GM12872 (cell line): ENCODE measurements around the gene CAPZB.

Experiments used
- TF ChIP-seq, protein P1 (sequence below): IDR thresholded peaks from 3 replicates; pipeline ENCODE4 v1.5.1; 2011; ENCODE audit warnings: low read depth, mild to moderate bottlenecking, low read length, moderate library complexity; ENCODE audit not compliant: insufficient read depth

CAPZB gene

GRCh38 chr1:19424651-19425570 is 60.4 kb downstream of the CAPZB start:
- TF ChIP-seq, protein P1, sequence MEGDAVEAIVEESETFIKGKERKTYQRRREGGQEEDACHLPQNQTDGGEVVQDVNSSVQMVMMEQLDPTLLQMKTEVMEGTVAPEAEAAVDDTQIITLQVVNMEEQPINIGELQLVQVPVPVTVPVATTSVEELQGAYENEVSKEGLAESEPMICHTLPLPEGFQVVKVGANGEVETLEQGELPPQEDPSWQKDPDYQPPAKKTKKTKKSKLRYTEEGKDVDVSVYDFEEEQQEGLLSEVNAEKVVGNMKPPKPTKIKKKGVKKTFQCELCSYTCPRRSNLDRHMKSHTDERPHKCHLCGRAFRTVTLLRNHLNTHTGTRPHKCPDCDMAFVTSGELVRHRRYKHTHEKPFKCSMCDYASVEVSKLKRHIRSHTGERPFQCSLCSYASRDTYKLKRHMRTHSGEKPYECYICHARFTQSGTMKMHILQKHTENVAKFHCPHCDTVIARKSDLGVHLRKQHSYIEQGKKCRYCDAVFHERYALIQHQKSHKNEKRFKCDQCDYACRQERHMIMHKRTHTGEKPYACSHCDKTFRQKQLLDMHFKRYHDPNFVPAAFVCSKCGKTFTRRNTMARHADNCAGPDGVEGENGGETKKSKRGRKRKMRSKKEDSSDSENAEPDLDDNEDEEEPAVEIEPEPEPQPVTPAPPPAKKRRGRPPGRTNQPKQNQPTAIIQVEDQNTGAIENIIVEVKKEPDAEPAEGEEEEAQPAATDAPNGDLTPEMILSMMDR, result no peak

DNA sequence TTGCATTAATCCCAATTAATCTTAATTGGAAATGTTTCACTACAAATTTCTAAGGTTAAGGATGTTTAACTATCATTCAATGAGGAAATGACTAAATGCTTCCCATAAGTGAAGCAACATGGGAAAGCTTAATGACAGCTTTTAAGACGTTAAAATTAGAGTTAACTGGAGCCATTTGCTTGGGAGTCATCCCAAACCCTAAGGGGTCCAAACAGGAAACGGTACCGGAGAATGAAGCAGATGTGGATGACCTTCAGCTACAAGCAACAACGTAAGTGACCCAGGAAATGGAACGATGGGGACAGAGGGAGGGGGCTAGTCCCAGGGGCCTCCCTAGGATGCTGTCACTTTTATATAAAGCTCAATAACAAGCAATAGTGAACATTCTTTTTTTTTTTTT is 62.2 kb downstream of the CAPZB start:
- TF ChIP-seq, protein P1, result no peak

GRCh38 chr1:19421365-19421764 is 64.0 kb downstream of the CAPZB start:
- TF ChIP-seq, protein P1, result no peak

GRCh38 chr1:19420606-19421005 is 64.7 kb downstream of the CAPZB start:
- TF ChIP-seq, protein P1, result no peak

- TF ChIP-seq, protein P1, result no peak
These were observed 65.6 kb downstream of the CAPZB start for GRCh38 chr1:19419691-19420090.

- TF ChIP-seq, protein P1, result no peak
These were observed 66.8 kb downstream of the CAPZB start for GRCh38 chr1:19418503-19418971.

DNA sequence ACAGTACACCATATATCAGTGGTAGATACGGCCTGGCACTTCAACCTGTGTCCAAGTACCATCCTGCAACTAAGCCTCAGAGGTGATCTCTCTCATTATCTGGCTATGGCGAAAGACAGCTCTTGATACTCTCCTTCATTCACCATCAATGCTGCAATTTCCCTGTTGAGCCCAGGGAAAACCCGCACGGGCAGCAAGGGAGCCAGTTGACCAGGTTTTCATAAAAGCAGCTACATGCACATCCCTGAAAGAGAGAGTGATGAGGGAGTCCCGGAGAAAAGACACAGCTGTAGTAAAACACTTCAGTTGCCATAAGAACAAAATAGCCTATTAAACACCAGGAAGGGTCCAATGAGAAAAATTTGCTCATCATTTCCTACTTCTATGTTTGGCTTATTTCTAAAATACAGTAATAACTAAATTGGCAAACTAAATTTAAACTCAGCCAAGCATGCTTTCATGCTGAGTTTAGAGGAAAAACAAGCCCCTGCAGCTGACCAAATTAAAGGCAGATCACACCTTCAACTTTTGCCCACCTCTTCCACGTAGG is 68.3 kb downstream of the CAPZB start:
- TF ChIP-seq, protein P1, result no peak
